Stimulated activated CD8-positive, alpha-beta memory T cell treated with anti-CD3 and anti-CD28 coated beads, Interleukin-2, amount 100 ng/mL, for 48 hours (primary cell): ENCODE results near the gene NPEPL1.
"Not testable (repeated sequence)": the region's sequence is repeated elsewhere in the genome, so short reads cannot be mapped to it uniquely, and the experiment has no call there.

Experiments used
- DNase-seq, 2 donors: peaks; one replicate each; pipeline ENCODE4 v3.0.0-alpha.2; 2020; ENCODE audit warnings: low read depth in 2 of 2

NPEPL1 gene

GRCh38 chr20:58712806-58713731, 20.5 kb downstream of the NPEPL1 start:
- DNase-seq = no peak

DNA sequence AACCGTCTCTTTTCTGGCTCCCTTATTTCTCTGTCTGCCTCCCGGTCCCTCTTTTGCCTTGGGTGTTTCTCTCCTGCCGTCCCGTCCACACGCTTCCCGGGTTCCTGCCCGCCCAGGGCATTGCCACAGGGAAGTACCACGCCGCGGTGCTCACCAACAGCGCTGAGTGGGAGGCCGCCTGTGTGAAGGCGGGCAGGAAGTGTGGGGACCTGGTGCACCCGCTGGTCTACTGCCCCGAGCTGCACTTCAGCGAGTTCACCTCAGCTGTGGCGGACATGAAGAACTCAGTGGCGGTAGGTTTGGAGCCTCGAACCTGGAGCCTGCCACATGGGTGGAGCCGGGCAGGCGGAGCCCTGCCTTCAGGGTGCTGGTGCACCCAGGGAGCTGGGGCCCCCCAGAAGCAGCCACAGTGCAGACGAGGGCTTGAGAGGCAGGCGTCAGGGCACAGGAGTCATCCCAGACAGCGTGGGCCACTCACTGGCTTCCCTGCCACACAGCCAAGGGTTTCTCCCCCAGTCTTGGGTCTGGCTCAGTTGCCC, 21.3 kb downstream of the NPEPL1 start:
- DNase-seq = no peak

GRCh38 chr20:58714340-58714922, 21.8 kb downstream of the NPEPL1 start:
- DNase-seq = no peak

DNA sequence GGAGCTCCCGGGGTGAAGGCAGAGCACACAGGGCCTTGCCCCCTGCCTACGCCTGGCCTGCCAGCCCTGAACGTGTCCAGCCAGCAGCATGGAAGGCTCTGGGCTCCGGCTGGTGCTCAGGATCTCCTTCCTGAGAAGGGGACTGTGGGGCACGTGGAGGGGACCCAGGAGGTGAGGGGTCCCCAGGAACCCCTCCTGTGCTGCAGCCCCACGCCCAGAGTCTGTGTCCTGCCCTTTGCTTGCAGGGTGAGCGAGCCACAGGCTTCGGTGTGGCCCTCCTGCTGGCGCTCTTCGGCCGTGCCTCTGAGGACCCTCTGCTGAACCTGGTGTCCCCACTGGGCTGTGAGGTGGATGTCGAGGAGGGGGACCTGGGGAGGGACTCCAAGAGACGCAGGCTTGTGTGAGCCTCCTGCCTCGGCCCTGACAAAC, 22.3 kb downstream of the NPEPL1 start:
- DNase-seq = no peak

DNA sequence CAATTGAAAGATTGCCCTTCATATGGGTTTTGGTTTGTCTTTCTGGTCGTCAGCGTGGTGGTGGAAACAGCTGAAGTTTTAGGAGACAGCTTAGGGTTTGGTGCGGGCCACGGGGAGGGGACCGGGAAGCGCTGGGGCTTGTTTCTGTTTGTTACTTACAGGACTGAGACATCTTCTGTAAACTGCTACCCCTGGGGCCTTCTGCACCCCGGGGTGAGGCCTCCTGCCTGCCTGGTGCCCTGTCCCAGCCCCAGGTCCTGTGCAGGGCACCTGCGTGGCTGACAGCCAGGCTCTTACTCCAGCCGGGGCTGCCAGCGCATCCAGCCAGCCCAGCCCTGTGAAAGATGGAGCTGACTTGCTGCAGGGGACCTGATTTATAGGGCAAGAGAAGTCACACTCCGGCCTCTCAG, 22.8 kb downstream of the NPEPL1 start:
- DNase-seq = no peak

- no peak for DNase-seq
Measured at GRCh38 chr20:58715801-58716475, 23.3 kb downstream of the NPEPL1 start.

DNA sequence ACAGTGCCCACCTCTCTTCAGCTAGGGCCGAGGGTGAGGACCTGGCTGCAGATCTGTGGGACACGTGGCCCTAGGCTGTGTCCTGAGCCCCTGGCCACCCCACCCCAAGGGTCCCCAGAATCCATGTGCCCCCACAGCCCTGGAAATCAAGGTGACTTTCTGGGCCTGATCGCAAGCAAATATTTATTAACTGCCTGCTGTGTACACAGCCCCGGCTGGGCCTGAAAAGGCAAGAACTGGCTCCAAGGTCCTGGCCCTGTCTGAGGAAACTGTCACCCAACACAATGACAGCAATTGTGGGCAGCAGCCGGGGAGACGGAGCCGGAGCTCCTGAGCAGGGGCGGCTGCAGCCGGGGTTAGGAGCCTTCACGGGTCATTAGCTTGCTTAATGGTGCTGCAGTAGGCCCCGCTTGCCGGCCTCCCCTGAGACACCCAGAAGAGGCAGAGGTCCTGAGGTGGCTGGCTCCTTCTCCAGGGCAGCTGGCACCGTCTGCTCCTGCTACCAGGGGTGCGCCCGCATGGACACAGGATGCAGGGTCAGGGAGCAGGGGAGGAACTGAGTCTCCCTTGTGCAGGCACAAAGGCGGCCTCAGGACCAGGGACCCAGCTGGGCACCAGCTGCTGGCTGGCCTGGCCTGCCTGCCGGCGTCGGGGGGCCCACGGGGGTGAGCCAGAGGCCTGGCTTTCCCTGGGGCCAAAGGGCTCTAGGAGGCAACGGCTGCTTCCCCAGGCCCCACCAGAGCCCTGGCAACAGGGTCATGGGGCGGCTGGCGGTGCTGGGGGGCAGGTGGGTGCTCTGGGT, 24.1 kb downstream of the NPEPL1 start:
- no peak for DNase-seq

DNA sequence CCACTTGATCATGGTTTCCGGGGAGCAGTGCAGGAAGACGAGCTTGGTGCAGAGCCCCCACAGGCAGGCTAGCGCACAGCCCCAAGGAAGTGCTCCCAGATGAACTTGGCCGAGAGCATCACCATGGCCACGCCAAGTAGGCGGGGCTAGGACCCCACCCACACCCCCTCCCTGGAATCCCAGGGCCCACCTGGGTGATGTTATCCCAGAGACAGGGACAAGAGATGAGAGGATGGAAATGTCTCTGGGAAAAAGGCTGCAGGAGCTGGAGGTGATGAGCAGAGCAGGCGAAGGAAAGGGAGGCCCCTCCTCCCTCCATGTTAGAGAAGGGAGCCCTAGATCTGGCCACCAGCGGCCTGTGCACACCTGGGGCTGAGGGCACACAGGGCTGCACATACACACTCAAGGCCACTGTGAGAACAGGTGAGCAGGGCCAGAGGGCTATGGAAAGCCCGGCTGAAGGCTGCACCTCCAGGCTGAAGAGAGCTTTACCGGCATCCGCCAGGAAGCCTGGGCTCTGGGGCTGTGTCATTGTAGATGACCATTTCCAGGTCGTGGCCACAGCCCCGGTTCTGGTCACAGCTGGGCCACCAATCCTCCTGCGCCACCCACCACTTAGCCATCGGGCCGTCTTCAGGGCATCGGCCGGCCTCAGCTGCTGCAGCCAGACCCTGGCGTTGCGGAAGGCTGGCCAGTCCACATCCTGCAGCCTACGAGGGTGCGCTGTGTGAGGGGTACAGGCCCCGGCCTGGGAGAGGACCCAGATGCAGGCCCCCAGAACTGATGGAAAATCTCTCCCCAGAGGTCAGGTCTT, 24.9 kb downstream of the NPEPL1 start:
- no peak for DNase-seq

DNA sequence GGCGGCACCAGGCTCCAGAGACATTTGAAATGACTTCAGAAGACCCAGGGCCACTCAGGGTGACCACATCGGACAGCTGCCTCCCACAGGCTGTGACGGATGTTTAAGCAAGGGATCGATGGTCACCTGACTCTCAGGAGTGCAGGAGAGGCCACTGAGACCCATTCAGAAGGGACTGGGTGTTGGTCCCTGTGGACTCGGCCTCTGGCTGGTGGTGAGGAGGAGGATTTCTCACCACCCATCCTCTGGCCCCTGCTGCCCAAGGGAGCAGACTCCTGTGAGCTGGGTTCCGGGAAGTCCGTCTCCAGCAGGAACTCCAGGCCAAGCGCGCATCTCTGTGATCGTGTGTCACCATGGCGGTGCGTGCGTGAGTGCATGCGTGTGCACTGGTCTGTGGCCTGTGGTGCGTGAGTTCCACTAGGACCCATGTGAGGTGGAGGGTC, 25.5 kb downstream of the NPEPL1 start:
- no peak for DNase-seq

GRCh38 chr20:58718729-58719128, 26.1 kb downstream of the NPEPL1 start:
- no peak for DNase-seq

- no peak for DNase-seq
Measured at GRCh38 chr20:58719258-58719657, 26.7 kb downstream of the NPEPL1 start.

GRCh38 chr20:58719971-58720371, 27.4 kb downstream of the NPEPL1 start:
- no peak for DNase-seq

DNA sequence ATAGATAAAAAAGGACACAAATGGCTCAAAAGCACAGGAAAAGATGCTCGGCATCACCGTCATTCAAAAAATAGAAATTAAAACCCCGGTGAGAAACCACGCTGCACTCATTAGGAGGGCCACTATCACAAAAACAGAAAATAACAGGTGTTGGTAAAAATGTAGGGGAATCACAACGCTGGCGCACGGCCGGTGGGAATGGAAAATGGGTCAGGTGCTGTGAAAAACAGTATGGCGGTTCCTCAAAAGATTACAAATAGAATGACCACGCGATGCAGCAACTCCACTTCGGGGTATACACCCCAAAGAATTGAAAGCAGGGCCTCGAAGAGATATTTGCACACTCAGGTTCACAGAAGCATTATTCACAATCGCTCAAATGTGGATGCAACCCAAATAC, 28.3 kb downstream of the NPEPL1 start:
- no peak for DNase-seq

GRCh38 chr20:58721951-58722778, 29.6 kb downstream of the NPEPL1 start:
- no peak for DNase-seq

DNA sequence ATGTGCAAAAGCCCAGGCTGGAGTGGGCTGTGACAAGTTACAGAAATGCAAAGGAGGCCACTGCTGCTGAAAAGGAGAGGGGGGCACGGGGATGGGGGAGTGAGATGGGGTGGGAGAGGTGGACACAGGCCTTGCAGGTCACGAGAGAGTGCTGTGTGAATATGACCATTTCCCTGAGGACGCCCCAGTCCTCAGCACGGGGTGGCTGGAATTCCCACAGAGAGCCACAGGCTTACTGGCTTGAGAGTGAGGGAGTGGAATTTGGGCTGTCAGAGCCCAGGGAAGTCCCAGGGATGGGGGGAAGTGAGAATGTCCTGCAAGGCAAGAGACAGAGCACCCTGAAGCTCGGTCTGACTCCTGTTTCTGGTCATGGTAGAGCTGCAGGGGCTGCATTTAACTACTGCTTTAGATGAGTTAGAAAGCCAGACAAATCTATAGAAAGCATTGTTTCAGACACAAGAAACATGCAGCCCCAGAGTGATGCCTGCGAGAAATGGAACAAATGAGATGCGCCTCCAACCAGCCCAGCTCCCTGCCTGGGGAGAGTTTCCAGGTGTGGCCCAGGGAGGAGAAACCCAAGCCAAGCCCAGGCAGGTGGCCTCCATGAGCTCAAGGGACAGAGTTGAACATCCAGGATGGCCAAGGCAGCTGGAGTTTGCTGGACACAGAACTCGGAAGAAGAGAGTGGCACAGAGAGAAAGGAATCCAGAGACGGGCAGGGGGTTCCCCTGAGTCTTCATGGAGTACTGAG, 30.5 kb downstream of the NPEPL1 start:
- no peak for DNase-seq

DNA sequence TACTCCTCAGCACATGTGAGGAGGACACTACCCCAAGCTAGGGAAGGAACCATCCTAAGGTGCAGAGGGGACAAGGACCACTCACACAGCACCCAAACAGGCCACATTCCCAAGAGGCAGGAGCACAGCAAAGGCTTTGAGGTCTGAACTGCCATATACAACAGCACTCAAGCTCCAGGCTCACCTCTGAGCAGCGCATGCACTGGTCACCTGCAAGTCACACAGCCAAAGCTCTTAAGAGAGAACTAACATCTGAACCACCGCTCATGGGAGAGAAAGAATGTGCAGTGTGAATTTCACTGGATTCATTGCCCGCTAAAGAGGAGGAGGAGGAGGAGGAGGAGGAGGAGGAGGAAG, 31.0 kb downstream of the NPEPL1 start:
- no peak for DNase-seq

- DNase-seq = not testable (repeated sequence)
Measured at GRCh38 chr20:58726156-58726555, 33.6 kb downstream of the NPEPL1 start.

GRCh38 chr20:58731192-58731591, 38.6 kb downstream of the NPEPL1 start:
- no peak for DNase-seq

DNA sequence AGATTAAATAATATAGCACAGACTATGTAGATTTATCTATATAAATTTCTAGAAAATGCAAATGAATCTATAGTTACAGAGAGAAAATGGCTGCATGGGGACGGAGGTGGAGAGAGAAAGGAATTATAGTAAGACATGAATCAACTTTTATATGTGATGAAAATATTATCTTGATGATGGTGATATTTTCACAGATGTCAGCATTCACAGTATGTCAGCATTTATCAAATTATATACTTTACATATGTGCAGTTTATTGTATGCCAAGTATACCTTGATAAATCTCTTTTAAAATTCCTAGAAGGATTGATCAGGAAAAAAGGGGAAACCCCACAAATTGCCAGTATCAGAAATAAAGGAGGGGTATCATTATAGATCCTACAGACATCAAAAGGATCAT, 44.6 kb downstream of the NPEPL1 start:
- DNase-seq = no peak
